Activated B cell treated with CpG ODN at 0.5 μM for 24 hours (primary cell): Measurements from ENCODE around the gene TBC1D10B. TPM values are rescaled to one million over a fixed set of nuclear protein-coding genes. Genes with fewer than 3 reads are reported as not detected.
"Not testable (repeated sequence)": the region's sequence is repeated elsewhere in the genome, so short reads cannot be mapped to it uniquely, and the experiment has no call there.

Source experiments
- ATAC-seq: fragments of 200-7000 bp; cut with Tn5 transposase; one replicate; pipeline ENCODE4 v1.10.0; 2021; ENCODE audit warnings: low read depth, mild to moderate bottlenecking, moderate library complexity
- CTCF ChIA-PET: fragments of 350-600 bp; sonication (Branson Sonifier 250); formaldehyde crosslinking; loops from one replicate; lab custom pipeline; 2021; ENCODE audit warnings: antibody characterized with exemption; lab: Charles Lee
- POLR2A ChIA-PET: fragments of 350-600 bp; sonication (Branson Sonifier 250); formaldehyde crosslinking; loops from one replicate; lab custom pipeline; 2021; ENCODE audit warnings: antibody characterized with exemption; lab: Charles Lee
- DNase-seq: peaks from one replicate; pipeline ENCODE4 v3.0.0; 2022
- H3K27ac Mint-ChIP-seq: one replicate; pipeline ENCODE4 v1.8.0; 2020; ENCODE audit warnings: mixed read lengths
- H3K27me3 Mint-ChIP-seq: one replicate; pipeline ENCODE4 v1.8.0; 2021; ENCODE audit warnings: mixed read lengths
- H3K36me3 Mint-ChIP-seq: one replicate; pipeline ENCODE4 v1.8.0; 2021; ENCODE audit warnings: low read depth, mixed read lengths
- H3K4me1 Mint-ChIP-seq: one replicate; pipeline ENCODE4 v1.8.0; 2021; ENCODE audit warnings: mixed read lengths
- H3K4me3 Mint-ChIP-seq: one replicate; pipeline ENCODE4 v1.8.0; 2020; ENCODE audit warnings: mild to moderate bottlenecking, mixed read lengths
- H3K9me3 Mint-ChIP-seq: one replicate; pipeline ENCODE4 v1.8.0; 2020; ENCODE audit warnings: mixed read lengths
- intact Hi-C: fragments of 100-400 bp; cut with micrococcal nuclease; formaldehyde crosslinking; loops from one replicate; pipeline ENCODE4 v1.15.1; 2024
- total RNA-seq: library from RNA; stranded (reverse); gene quantifications from 2 replicates; pipeline ENCODE4 v1.2.3, GENCODE V29; 2022

The TBC1D10B gene
- total RNA-seq, 1 donor from 2014 or later, result 50.2 TPM

GRCh38 chr16:30324220-30324619, 46.1 kb downstream of the TBC1D10B start:
- H3K9me3 Mint-ChIP-seq, ATAC-seq, H3K27me3 Mint-ChIP-seq, H3K36me3 Mint-ChIP-seq, H3K4me3 Mint-ChIP-seq, CTCF ChIA-PET, intact Hi-C loops, DNase-seq: not testable (repeated sequence)
- POLR2A ChIA-PET, result interaction anchor here (0.6 kb wide), 1 partner anchor 86 kb away, joined by 3 read pairs; no protein-coding TSS in a partner anchor
- Mint-ChIP-seq H3K27ac (peak overlapping the region; percentile 18), H3K4me1 (peaks cover 26% of the 10 kb centered on the region)

- H3K27ac Mint-ChIP-seq, H3K27me3 Mint-ChIP-seq, ATAC-seq, POLR2A ChIA-PET, DNase-seq, H3K9me3 Mint-ChIP-seq, CTCF ChIA-PET, H3K4me1 Mint-ChIP-seq, intact Hi-C loops, H3K36me3 Mint-ChIP-seq, H3K4me3 Mint-ChIP-seq: not testable (repeated sequence)
Observed at GRCh38 chr16:30318647-30319046, 51.6 kb downstream of the TBC1D10B start.

GRCh38 chr16:30310937-30311336, 59.4 kb downstream of the TBC1D10B start:
- H3K27ac Mint-ChIP-seq, intact Hi-C loops, POLR2A ChIA-PET, CTCF ChIA-PET, H3K9me3 Mint-ChIP-seq, DNase-seq, H3K4me3 Mint-ChIP-seq, ATAC-seq, H3K36me3 Mint-ChIP-seq, H3K27me3 Mint-ChIP-seq: not testable (repeated sequence)
- H3K4me1 Mint-ChIP-seq, result peaks cover 23% of the 10 kb centered on the region

GRCh38 chr16:30309255-30309654, 61.0 kb downstream of the TBC1D10B start:
- H3K9me3 Mint-ChIP-seq, DNase-seq, CTCF ChIA-PET, ATAC-seq, H3K36me3 Mint-ChIP-seq, POLR2A ChIA-PET, H3K27ac Mint-ChIP-seq, H3K4me3 Mint-ChIP-seq, intact Hi-C loops, H3K27me3 Mint-ChIP-seq: not testable (repeated sequence)
- peaks cover 20% of the 10 kb centered on the region for H3K4me1 Mint-ChIP-seq

Other genes with a start within 250 kb of the TBC1D10B start
- 37.2 and 45.6 TPM in 2 replicates for gene MAPK3, start 247.3 kb downstream of the TBC1D10B start, total RNA-seq
- 1,030 and 1,060 TPM in 2 replicates for gene CORO1A, start 186.9 kb downstream of the TBC1D10B start, total RNA-seq
- gene BOLA2B, start 176.8 kb downstream of the TBC1D10B start, total RNA-seq, result 145 and 174 TPM in 2 replicates
- gene SLX1A, start 176.6 kb downstream of the TBC1D10B start, total RNA-seq, result 54.2 and 77.0 TPM in 2 replicates
- 15.7 and 23.3 TPM in 2 replicates for gene SULT1A3, start 171.2 kb downstream of the TBC1D10B start, total RNA-seq
- 42.9 and 48.1 TPM in 2 replicates for gene NPIPB13, start 122.0 kb downstream of the TBC1D10B start, total RNA-seq
- gene CD2BP2, start 15.2 kb downstream of the TBC1D10B start, total RNA-seq, result 87.8 and 88.0 TPM in 2 replicates
- not detected in 2 replicates for gene MYL11, start 4.3 kb upstream of the TBC1D10B start, total RNA-seq
- 192 and 199 TPM in 2 replicates for gene SEPTIN1, start 12.1 kb upstream of the TBC1D10B start, total RNA-seq
- gene ZNF48, start 24.9 kb upstream of the TBC1D10B start, total RNA-seq, result 11.7 and 13.0 TPM in 2 replicates
- 4.4 and 5.2 TPM in 2 replicates for gene ZNF771, start 37.1 kb upstream of the TBC1D10B start, total RNA-seq
- gene DCTPP1, start 59.5 kb upstream of the TBC1D10B start, total RNA-seq, result 66.7 and 81.5 TPM in 2 replicates
- 79.1 and 80.0 TPM in 2 replicates for gene SEPHS2, start 75.4 kb upstream of the TBC1D10B start, total RNA-seq
- gene ITGAL, start 102.2 kb upstream of the TBC1D10B start, total RNA-seq, result 216 and 240 TPM in 2 replicates
- 29.2 and 30.7 TPM in 2 replicates for gene ZNF768, start 156.1 kb upstream of the TBC1D10B start, total RNA-seq
- gene ZNF747, start 164.4 kb upstream of the TBC1D10B start, total RNA-seq, result 16.3 and 21.6 TPM in 2 replicates
- gene ZNF764, start 187.9 kb upstream of the TBC1D10B start, total RNA-seq, result 16.1 and 19.2 TPM in 2 replicates
- gene ZNF688, start 201.2 kb upstream of the TBC1D10B start, total RNA-seq, result 13.9 and 14.7 TPM in 2 replicates
- 20.0 and 22.8 TPM in 2 replicates for gene ZNF785, start 215.2 kb upstream of the TBC1D10B start, total RNA-seq
- 10.1 and 11.6 TPM in 2 replicates for gene ZNF689, start 239.9 kb upstream of the TBC1D10B start, total RNA-seq